Measurements from ENCODE around the gene NSUN5. TPM values are rescaled to one million over a fixed set of nuclear protein-coding genes. Genes with fewer than 3 reads are reported as not detected.

The NSUN5 gene
- total RNA-seq (10 to 100 TPM; 21.6 to 25.7 (median 23.3) TPM), polyA plus RNA-seq (10 to 100 TPM; 13.8 to 35.6 (median 16.6) TPM)

DNA sequence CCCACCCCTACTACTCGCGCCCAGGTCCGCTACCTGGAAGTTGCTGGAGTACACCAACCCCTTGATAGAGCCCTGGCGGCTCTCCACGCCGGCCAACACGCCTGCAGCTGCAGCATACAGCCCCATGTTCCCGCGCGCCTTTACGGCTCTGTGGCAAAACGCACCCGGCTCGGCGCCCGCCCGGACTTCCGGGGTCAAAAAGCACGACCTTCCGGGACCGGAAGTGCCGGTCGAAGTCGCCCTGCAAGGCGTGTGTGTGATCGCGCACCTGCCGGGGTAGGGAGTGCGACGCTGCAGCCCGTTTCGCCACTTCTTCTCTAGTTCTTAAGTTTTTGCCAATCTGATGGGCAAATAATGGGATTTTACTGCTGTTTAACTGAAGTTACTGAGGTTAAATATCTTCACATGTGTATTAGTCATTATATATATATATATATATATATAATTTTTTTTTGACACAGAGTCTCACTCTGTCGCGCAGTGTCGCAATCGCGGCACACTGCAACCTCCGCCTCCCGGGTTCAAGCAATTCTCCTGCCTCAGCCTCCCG lies at the start of gene NSUN5:
TSS of gene NSUN5 (minus strand) at position 162 of the 550 bp plus-strand sequence. CDS start at position 126, 36 bp downstream.
- no peaks in the 10 kb centered on the region for H3K9me3 ChIP-seq
- H3K36me3 ChIP-seq = peaks cover 0 to 29% (median 11%) of the 10 kb centered on the region in 4 donors
- H3K27me3 ChIP-seq = no peaks in the 10 kb centered on the region
- intact Hi-C loops (cut with DNase I) = no loop called here
- TF ChIP-seq POLR2AphosphoS5 (IDR thresholded peaks at IDR 0.05) = peak; percentile 41 to 83 (median 68)
- peak in 1 of 2 donors; percentile 25 for TF ChIP-seq POLR2A (IDR thresholded peaks at IDR 0.05)
- no peak for TF ChIP-seq EP300 (IDR thresholded peaks at IDR 0.05)
- 12 to 14% methylated on average over 40 of the region's 40 CpGs for WGBS, 2 donors
- peak within 1 kb of the TSS; percentile 66 to 81 (median 80) for H3K27ac ChIP-seq
- H3K4me1 ChIP-seq = peaks cover 0 to 19% (median 13%) of the 10 kb centered on the region in 4 donors
- DNase-seq = peak; percentile 92
- peak within 1 kb of the TSS; percentile 60 to 94 (median 78) for H3K4me3 ChIP-seq

GRCh38 chr7:73356159-73356558 lies 47.5 kb upstream of the NSUN5 start:
- intact Hi-C loops (cut with DNase I) = no loop called here
- no peak for DNase-seq
- H3K4me1 ChIP-seq = no peaks in the 10 kb centered on the region
- no peak for TF ChIP-seq POLR2A (IDR thresholded peaks at IDR 0.05)
- H3K9me3 ChIP-seq = no peaks in the 10 kb centered on the region
- no peak overlapping the region for H3K27ac ChIP-seq
- H3K4me3 ChIP-seq = no peak overlapping the region
- H3K36me3 ChIP-seq = no peaks in the 10 kb centered on the region
- peaks cover 0 to 18% (median 0%) of the 10 kb centered on the region in 3 donors for H3K27me3 ChIP-seq
- WGBS, 2 donors = 30 to 77% methylated on average over 5 of the region's 5 CpGs

GRCh38 chr7:73354821-73355220 lies 46.2 kb upstream of the NSUN5 start:
- no peak overlapping the region for H3K4me3 ChIP-seq
- no peaks in the 10 kb centered on the region for H3K9me3 ChIP-seq
- H3K27ac ChIP-seq = no peak overlapping the region
- no peaks in the 10 kb centered on the region for H3K4me1 ChIP-seq
- 91 to 92% methylated on average over 17 of the region's 17 CpGs for whole genome bisulfite sequencing, 2 donors
- no peaks in the 10 kb centered on the region for H3K36me3 ChIP-seq
- H3K27me3 ChIP-seq = peaks cover 0 to 14% (median 0%) of the 10 kb centered on the region in 3 donors
- no peak for TF ChIP-seq POLR2AphosphoS5 (IDR thresholded peaks at IDR 0.05)
- DNase-seq = no peak
- intact Hi-C loops (cut with DNase I) = no loop called here

- WGBS, 2 donors = 90 to 93% methylated on average over 9 of the region's 9 CpGs
- no peak overlapping the region for H3K4me3 ChIP-seq
- H3K36me3 ChIP-seq = no peaks in the 10 kb centered on the region
- H3K4me1 ChIP-seq = no peaks in the 10 kb centered on the region
- H3K27ac ChIP-seq = no peak overlapping the region
- peaks cover 0 to 7% (median 0%) of the 10 kb centered on the region in 3 donors for H3K27me3 ChIP-seq
- TF ChIP-seq, protein P1, sequence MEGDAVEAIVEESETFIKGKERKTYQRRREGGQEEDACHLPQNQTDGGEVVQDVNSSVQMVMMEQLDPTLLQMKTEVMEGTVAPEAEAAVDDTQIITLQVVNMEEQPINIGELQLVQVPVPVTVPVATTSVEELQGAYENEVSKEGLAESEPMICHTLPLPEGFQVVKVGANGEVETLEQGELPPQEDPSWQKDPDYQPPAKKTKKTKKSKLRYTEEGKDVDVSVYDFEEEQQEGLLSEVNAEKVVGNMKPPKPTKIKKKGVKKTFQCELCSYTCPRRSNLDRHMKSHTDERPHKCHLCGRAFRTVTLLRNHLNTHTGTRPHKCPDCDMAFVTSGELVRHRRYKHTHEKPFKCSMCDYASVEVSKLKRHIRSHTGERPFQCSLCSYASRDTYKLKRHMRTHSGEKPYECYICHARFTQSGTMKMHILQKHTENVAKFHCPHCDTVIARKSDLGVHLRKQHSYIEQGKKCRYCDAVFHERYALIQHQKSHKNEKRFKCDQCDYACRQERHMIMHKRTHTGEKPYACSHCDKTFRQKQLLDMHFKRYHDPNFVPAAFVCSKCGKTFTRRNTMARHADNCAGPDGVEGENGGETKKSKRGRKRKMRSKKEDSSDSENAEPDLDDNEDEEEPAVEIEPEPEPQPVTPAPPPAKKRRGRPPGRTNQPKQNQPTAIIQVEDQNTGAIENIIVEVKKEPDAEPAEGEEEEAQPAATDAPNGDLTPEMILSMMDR (IDR thresholded peaks at IDR 0.05) = no peak
- no peak for TF ChIP-seq POLR2AphosphoS5 (IDR thresholded peaks at IDR 0.05)
- no peak for TF ChIP-seq EP300 (IDR thresholded peaks at IDR 0.05)
- TF ChIP-seq POLR2A (IDR thresholded peaks at IDR 0.05) = no peak
- DNase-seq = no peak
- H3K9me3 ChIP-seq = no peaks in the 10 kb centered on the region
- intact Hi-C loops (cut with DNase I) = no loop called here
Observed at GRCh38 chr7:73354196-73354595, 45.6 kb upstream of the NSUN5 start.

DNA sequence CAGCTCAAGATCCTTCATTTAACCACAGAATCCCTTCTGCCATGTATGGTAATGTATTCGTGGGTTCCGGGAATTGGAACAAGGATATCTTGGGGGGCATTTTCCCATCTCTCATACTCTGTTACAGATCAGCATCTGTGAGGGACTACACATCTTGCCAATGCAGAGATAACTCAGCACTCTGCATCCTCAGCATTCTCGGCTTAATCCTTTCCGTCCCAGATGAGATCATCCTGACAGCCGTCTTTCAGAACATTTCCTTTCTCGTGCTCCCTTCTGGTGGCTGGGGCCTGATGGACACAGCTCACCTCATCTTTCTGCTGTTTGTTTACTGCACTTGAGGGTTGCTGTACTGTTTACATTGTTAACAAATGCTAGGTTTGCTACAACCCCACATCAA lies 44.6 kb upstream of the NSUN5 start:
- Histone ChIP-seq H3K36me3 (no peaks in the 10 kb centered on the region), H3K4me1 (no peaks in the 10 kb centered on the region), H3K27me3 (no peaks in the 10 kb centered on the region), H3K9me3 (no peaks in the 10 kb centered on the region), H3K4me3 (no peak overlapping the region), H3K27ac (no peak overlapping the region)
- intact Hi-C loops (cut with DNase I) = no loop called here
- 74 to 90% methylated on average over 6 of the region's 6 CpGs for WGBS, 2 donors
- TF ChIP-seq EP300 (IDR thresholded peaks at IDR 0.05) (no peak), POLR2AphosphoS5 (IDR thresholded peaks at IDR 0.05) (no peak), POLR2A (IDR thresholded peaks at IDR 0.05) (no peak)
- TF ChIP-seq, protein P1 (IDR thresholded peaks at IDR 0.05) = no peak
- DNase-seq = no peak

DNA sequence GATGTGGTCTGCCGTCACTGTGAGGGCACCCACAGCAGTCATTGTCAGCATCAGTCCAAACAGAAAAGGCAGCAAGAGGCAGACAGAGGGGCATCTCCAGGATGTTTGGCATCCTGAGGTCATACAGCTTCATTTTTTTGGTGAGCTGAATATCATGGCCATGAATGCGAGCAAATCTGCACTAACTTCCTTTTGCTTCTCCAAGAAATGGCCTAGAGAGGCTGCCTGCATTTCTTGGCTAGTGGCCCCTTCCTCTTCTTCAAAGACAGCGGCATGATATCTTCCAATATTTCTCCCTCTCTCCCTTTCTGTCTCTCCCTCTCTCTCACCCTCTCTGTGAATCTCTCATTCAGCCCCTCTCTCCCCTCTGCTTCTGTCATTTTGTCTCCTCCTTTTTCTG lies 44.2 kb upstream of the NSUN5 start:
- no peak for TF ChIP-seq POLR2A (IDR thresholded peaks at IDR 0.05)
- no peak for TF ChIP-seq EP300 (IDR thresholded peaks at IDR 0.05)
- no peak for TF ChIP-seq POLR2AphosphoS5 (IDR thresholded peaks at IDR 0.05)
- TF ChIP-seq, protein P1 (IDR thresholded peaks at IDR 0.05) = no peak
- Histone ChIP-seq H3K27ac (no peak overlapping the region), H3K4me1 (no peaks in the 10 kb centered on the region), H3K4me3 (no peak overlapping the region), H3K9me3 (no peaks in the 10 kb centered on the region), H3K27me3 (peaks cover 0 to 2% (median 0%) of the 10 kb centered on the region in 3 donors), H3K36me3 (no peaks in the 10 kb centered on the region)
- 91 to 95% methylated on average over 3 of the region's 3 CpGs for WGBS, 2 donors
- intact Hi-C loops (cut with DNase I) = no loop called here
- no peak for DNase-seq
